ENCODE results near the gene POMC.

The POMC gene

DNA sequence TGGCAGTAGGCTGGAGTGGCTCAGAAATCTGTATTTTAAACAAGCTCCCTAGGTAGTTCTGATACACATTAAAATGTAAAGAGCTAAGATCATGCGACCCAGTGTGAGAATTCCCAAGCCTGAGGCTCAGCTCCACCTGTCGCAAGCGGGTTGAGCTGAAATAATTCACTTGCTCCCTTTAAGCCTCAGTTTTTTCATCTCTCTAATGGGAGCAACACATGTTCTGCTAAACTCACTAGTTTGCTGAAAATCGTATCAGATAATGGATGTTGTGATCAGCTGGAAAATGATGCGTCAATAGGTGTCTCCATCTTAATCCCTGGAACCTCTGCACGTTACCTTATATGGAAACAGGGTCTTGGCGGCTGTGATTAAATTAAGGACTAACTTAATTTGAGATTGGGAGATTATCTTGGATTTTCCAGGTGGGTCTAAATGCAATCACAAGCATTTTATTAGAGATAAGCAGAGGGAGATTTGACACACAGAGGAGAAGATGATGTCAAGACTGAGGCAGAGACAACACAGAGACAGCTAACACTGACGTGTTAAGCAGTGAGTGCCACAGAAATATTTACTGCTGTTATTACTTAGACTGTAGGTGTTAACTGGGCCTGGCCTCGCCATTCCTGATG lies 53.0 kb downstream of the POMC start:
- Histone ChIP-seq H3K18ac (ENCODE audit: low read length) (no peak overlapping the region), H2AK5ac (ENCODE audit: low read length) (no peak overlapping the region), H2BK5ac (ENCODE audit: low read depth, low read length, poor library complexity) (no peak overlapping the region), H2BK12ac (ENCODE audit: low read length) (no peak overlapping the region), H4K91ac (ENCODE audit: low read depth, low read length) (no peak overlapping the region), H2AFZ (ENCODE audit: insufficient read depth, low read length, poor library complexity) (no peak overlapping the region), H3K4ac (ENCODE audit: low read depth, low read length) (no peak overlapping the region), H3K23ac (ENCODE audit: low read length) (no peak overlapping the region), H4K12ac (ENCODE audit: low read depth, low read length) (no peak overlapping the region), H3K4me2 (ENCODE audit: low read length) (no peak overlapping the region), H2BK120ac (ENCODE audit: insufficient read depth, low read length, poor library complexity) (no peak overlapping the region), H3K27ac (ENCODE audit: low read depth, low read length) (no peak overlapping the region), H3K9ac (ENCODE audit: low read length) (no peak overlapping the region), H3K79me1 (ENCODE audit: low read length) (no peaks in the 10 kb centered on the region), H3K36me3 (ENCODE audit: control insufficient read depth in 1 of 2, insufficient read depth in 2 of 2, low read length in 2 of 2) (no peaks in the 10 kb centered on the region), H3K4me3 (ENCODE audit: low read depth, low read length) (no peak overlapping the region), H4K8ac (ENCODE audit: low read depth, low read length) (no peak overlapping the region), H3K79me2 (ENCODE audit: control insufficient read depth, insufficient read depth, low read length, poor library complexity) (no peaks in the 10 kb centered on the region), H3K14ac (ENCODE audit: low read length) (no peak overlapping the region), H3K4me1 (ENCODE audit: control insufficient read depth in 1 of 2, insufficient read depth in 2 of 2, low read length in 2 of 2) (peaks cover 0 to 3% of the 10 kb centered on the region in 2 experiments), H3K27me3 (ENCODE audit: insufficient read depth, low read length) (no peaks in the 10 kb centered on the region), H3K9me3 (ENCODE audit: insufficient read depth, low read depth, low read length) (no peaks in the 10 kb centered on the region)
- WGBS (ENCODE audit: extremely low coverage, insufficient coverage, insufficient read length): no CpG with 5 or more reads among the region's 9 CpGs
- no peak for DNase-seq

DNA sequence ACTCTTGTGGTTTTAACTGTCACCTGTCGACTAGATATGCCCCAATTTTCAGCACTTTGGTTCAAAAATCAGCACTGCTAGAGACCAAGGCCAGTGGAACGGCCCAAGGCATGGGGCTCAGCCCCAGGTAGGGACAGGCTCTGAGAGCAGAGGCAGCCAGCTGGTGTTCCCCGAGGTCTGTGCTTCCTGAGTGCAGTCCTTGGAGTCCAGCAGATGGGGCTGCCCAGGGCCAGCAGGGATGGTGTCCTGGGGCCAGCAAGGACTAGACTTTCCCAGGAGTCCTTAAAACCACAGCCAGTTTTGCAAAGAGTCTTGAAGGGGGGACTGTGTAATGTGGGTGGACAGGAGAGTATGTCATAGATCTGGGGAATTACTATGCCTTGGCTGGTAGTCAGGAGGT lies 56.3 kb downstream of the POMC start:
- no peak overlapping the region for H4K12ac ChIP-seq (ENCODE audit: low read depth, low read length)
- H2AFZ ChIP-seq (ENCODE audit: insufficient read depth, low read length, poor library complexity): no peak overlapping the region
- H3K27me3 ChIP-seq (ENCODE audit: insufficient read depth, low read length): no peaks in the 10 kb centered on the region
- no peak overlapping the region for H3K4me2 ChIP-seq (ENCODE audit: low read length)
- no peak overlapping the region for H3K9ac ChIP-seq (ENCODE audit: low read length)
- no peaks in the 10 kb centered on the region for H3K79me1 ChIP-seq (ENCODE audit: low read length)
- H4K8ac ChIP-seq (ENCODE audit: low read depth, low read length): no peak overlapping the region
- no peak overlapping the region for H3K27ac ChIP-seq (ENCODE audit: low read depth, low read length)
- no peaks in the 10 kb centered on the region for H3K9me3 ChIP-seq (ENCODE audit: insufficient read depth, low read depth, low read length)
- no peak overlapping the region for H2BK5ac ChIP-seq (ENCODE audit: low read depth, low read length, poor library complexity)
- no peak overlapping the region for H3K14ac ChIP-seq (ENCODE audit: low read length)
- H3K4me3 ChIP-seq (ENCODE audit: low read depth, low read length): no peak overlapping the region
- no peak overlapping the region for H4K91ac ChIP-seq (ENCODE audit: low read depth, low read length)
- no peak overlapping the region for H2AK5ac ChIP-seq (ENCODE audit: low read length)
- no peak overlapping the region for H3K18ac ChIP-seq (ENCODE audit: low read length)
- no peak overlapping the region for H2BK120ac ChIP-seq (ENCODE audit: insufficient read depth, low read length, poor library complexity)
- WGBS (ENCODE audit: extremely low coverage, insufficient coverage, insufficient read length): no CpG with 5 or more reads among the region's 3 CpGs
- no peak overlapping the region for H3K4ac ChIP-seq (ENCODE audit: low read depth, low read length)
- no peaks in the 10 kb centered on the region for H3K36me3 ChIP-seq (ENCODE audit: control insufficient read depth in 1 of 2, insufficient read depth in 2 of 2, low read length in 2 of 2)
- H3K23ac ChIP-seq (ENCODE audit: low read length): no peak overlapping the region
- no peak overlapping the region for H2BK12ac ChIP-seq (ENCODE audit: low read length)
- H3K4me1 ChIP-seq (ENCODE audit: control insufficient read depth in 1 of 2, insufficient read depth in 2 of 2, low read length in 2 of 2): peaks cover 0 to 3% of the 10 kb centered on the region in 2 experiments
- no peaks in the 10 kb centered on the region for H3K79me2 ChIP-seq (ENCODE audit: control insufficient read depth, insufficient read depth, low read length, poor library complexity)
- DNase-seq: no peak
